Mucosa of descending colon (tissue), 3 donors: ENCODE measurements around the gene CTDSPL. TPM values are rescaled to one million over a fixed set of nuclear protein-coding genes. Genes with fewer than 3 reads are reported as not detected.

ENCODE experiments used
- ATAC-seq: fragments of 200-7000 bp; cut with Tn5 transposase; one replicate; pipeline ENCODE4 v1.9.1; 2020; ENCODE audit warnings: mild to moderate bottlenecking, moderate library complexity
- DNase-seq, 3 donors: peaks; one replicate each; pipeline ENCODE4 v3.0.0-alpha.2; 2020
- H3K36me3 ChIP-seq: fragments of 200-600 bp; one replicate; pipeline ENCODE4 v1.8.0; 2021; ENCODE audit warnings: low read depth, mild to moderate bottlenecking
- H3K4me1 ChIP-seq: fragments of 200-600 bp; one replicate; pipeline ENCODE4 v1.8.0; 2021; ENCODE audit warnings: low read depth, mild to moderate bottlenecking
- H3K4me3 ChIP-seq: fragments of 200-600 bp; one replicate; pipeline ENCODE4 v1.8.0; 2021; ENCODE audit warnings: mild to moderate bottlenecking
- H3K9me3 ChIP-seq: fragments of 200-600 bp; one replicate; pipeline ENCODE4 v1.8.0; 2021; ENCODE audit warnings: mild to moderate bottlenecking
- CTCF ChIP-seq: fragments of 200-600 bp; IDR thresholded peaks from one replicate; pipeline ENCODE4 v1.8.0; 2022; ENCODE audit warnings: antibody characterized with exemption, mild to moderate bottlenecking
- intact Hi-C, 2 donors: fragments of 100-400 bp; cut with DNase I in 1 of 2; cut with micrococcal nuclease in 1 of 2; formaldehyde crosslinking; loops; one replicate each; pipeline versions ENCODE4 v1.11.0 to v1.11.1; 2022; cut with DNase I, micrococcal nuclease
- total RNA-seq, 3 donors: library from RNA; stranded (reverse); fragmentation: NEBNext Ultra II Directional in 2 of 3; extraction: Animal tissue kit (Norgen Biotek cat#: 25700) in 2 of 3; gene quantifications; one replicate each; pipeline versions ENCODE4 v1.2.1 to v1.2.4, GENCODE V29; 2021 to 2023
- donor health status: DM: no; HTN: no; CAD: no; lungs with moderate emphysema.
- donor health status: DM: no; HTN: no; CAD: no.
- donor health status: DM: no; HTN: yes; CAD: no.

The CTDSPL gene
- total RNA-seq, 3 donors from 2014 or later, result 59.1 to 89.7 (median 88.1) TPM

DNA sequence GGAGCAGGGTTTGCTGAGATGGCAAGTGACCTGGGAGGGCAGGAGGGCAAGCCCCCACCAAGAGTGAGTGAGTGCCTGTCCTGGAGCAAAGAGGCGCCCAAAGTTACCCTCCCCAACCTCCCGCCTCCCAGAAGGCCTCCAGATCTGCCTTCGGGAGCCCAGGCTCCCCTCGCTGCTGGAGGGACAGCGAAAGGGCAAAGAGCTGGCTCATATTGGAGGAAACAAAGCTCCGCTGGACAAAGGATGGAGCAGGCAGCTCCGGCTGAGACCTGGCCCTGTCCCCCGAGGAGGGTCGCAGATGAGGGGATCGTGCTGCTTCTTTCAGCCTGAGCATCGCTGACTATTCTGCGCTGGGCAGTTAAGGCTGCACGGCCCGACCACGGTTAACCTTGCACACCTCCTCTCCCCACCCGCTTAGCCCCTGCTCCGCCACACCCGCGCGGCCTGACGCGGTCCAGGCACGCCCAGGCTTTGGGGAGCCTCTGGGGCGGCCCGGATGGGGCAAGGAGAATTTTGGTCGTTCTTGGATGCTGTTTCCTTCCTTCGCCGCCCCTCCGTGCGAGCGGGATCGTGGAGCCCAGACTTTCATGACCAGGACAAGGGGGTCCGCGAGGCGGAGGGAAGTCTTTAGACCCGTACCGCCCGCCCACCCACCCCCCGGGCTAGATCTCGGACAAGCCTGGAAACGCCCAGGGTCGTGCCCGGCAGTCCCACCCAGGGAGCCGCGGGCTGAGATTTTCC is 167.1 kb downstream of the CTDSPL start:
- TF ChIP-seq CTCF, result no peak
- DNase-seq (peak in 2 of 3 donors; percentile 16 to 62), ATAC-seq (no peak)
- Histone ChIP-seq H3K9me3 (no peaks in the 10 kb centered on the region), H3K4me3 (no peak overlapping the region), H3K4me1 (peaks cover 51% of the 10 kb centered on the region), H3K36me3 (no peaks in the 10 kb centered on the region)
- intact Hi-C loops, result no loop called here

- no peak for TF ChIP-seq CTCF
- H3K9me3 ChIP-seq, result no peaks in the 10 kb centered on the region
These were observed 167.9 kb downstream of the CTDSPL start, which contains the start of gene PLCD1 for GRCh38 chr3:38029400-38030125. TSS of gene PLCD1 (minus strand) at chr3:38029642. CDS start at chr3:38029539, 103 bp downstream.

GRCh38 chr3:38030126-38031021 is 168.7 kb downstream of the CTDSPL start:
- intact Hi-C loops, result no loop called here
- ATAC-seq (no peak), DNase-seq (peak in 2 of 3 donors; percentile 20 to 48)
- Histone ChIP-seq H3K36me3 (no peaks in the 10 kb centered on the region), H3K4me3 (no peak overlapping the region), H3K9me3 (no peaks in the 10 kb centered on the region), H3K4me1 (peaks cover 42% of the 10 kb centered on the region)
- TF ChIP-seq CTCF, result no peak

More at GRCh38 chr3:38029400-38030125, 167.9 kb downstream of the CTDSPL start, which contains the start of gene PLCD1:
- peaks cover 48% of the 10 kb centered on the region for H3K4me1 ChIP-seq
- H3K4me3 ChIP-seq, result no peak within 1 kb of the TSS
- intact Hi-C loops, result no loop called here
- peak; percentile 70 to 85 (median 82) for DNase-seq
- no peaks in the 10 kb centered on the region for H3K36me3 ChIP-seq
- ATAC-seq, result peak; percentile 21

GRCh38 chr3:38031022-38031994 is 169.6 kb downstream of the CTDSPL start:
- ATAC-seq (peak; percentile 84), DNase-seq (peak; percentile 80 to 84 (median 82))
- no peaks in the 10 kb centered on the region for H3K9me3 ChIP-seq
- no peaks in the 10 kb centered on the region for H3K36me3 ChIP-seq
- H3K4me3 ChIP-seq, result no peak overlapping the region
- H3K4me1 ChIP-seq, result peaks cover 33% of the 10 kb centered on the region
- intact Hi-C loops, result no loop called here
- no peak for TF ChIP-seq CTCF
